ENCODE results near the gene SHOC2. TPM values are rescaled to one million over a fixed set of nuclear protein-coding genes. Genes with fewer than 3 reads are reported as not detected.

Gene SHOC2
- total and polyA plus RNA-seq, 2 of the 4 experiments (the other 2 are of a cell fraction): 13.4 to 47.5 TPM

GRCh38 chr10:110965216-110965615, 45.8 kb downstream of the SHOC2 start:
- CTCF ChIA-PET: interaction anchor here (1.2 kb wide), 1 partner anchor 219 kb away, joined by 3 read pairs; no protein-coding TSS in a partner anchor
- no peak overlapping the region for H3K9ac ChIP-seq (ENCODE audit: low read depth, low read length)
- no peak overlapping the region for H3K4me2 ChIP-seq (ENCODE audit: low read depth, low read length)
- no peaks in the 10 kb centered on the region for H3K4me1 ChIP-seq (ENCODE audit: control insufficient read depth, insufficient read depth, low read length)
- no peaks in the 10 kb centered on the region for H3K9me1 ChIP-seq (ENCODE audit: insufficient read depth, low read length)
- no peak overlapping the region for H2BK20ac ChIP-seq (ENCODE audit: low read depth, low read length)
- H2BK120ac ChIP-seq (ENCODE audit: low read depth, low read length): no peak overlapping the region
- DNase-seq (no peak), ATAC-seq (ENCODE audit: low read depth) (no peak)
- H3K36me3 ChIP-seq (ENCODE audit: control insufficient read depth, insufficient read depth, low read length): no peaks in the 10 kb centered on the region
- H3K18ac ChIP-seq (ENCODE audit: low read depth, low read length): no peak overlapping the region
- H3K23ac ChIP-seq (ENCODE audit: low read depth, low read length): no peak overlapping the region
- no peak overlapping the region for H2BK5ac ChIP-seq (ENCODE audit: low read depth, low read length, poor library complexity, severe bottlenecking)
- dilution Hi-C loops (cut with HindIII; ENCODE audit: low sequenced_read_pairs, unreplicated experiment) (no loop called here), in situ Hi-C loops (cut with MboI; ENCODE audit: low sequenced_read_pairs) (no loop called here), intact Hi-C loops (cut with micrococcal nuclease) (no loop called here)
- H4K5ac ChIP-seq (ENCODE audit: low read depth, low read length): no peak overlapping the region
- no peaks in the 10 kb centered on the region for H3K9me3 ChIP-seq (ENCODE audit: control insufficient read depth, insufficient read depth, low read length)
- no peak overlapping the region for H3K56ac ChIP-seq (ENCODE audit: extremely low read depth, insufficient read depth, low read length)
- H2AK5ac ChIP-seq (ENCODE audit: low read depth, low read length): no peak overlapping the region
- no peak overlapping the region for H3K27ac ChIP-seq (ENCODE audit: insufficient read depth, low read length)
- H4K20me1 ChIP-seq (ENCODE audit: insufficient read depth, low read length): peaks cover 14% of the 10 kb centered on the region; the same call in 1 of the 2 replicates
- H2BK15ac ChIP-seq (ENCODE audit: low read depth, low read length): no peak overlapping the region
- peaks cover 26 to 43% of the 10 kb centered on the region in 2 experiments for H3K79me1 ChIP-seq (ENCODE audit: low read depth in 1 of 2, low read length in 2 of 2)
- no peak overlapping the region for H2AFZ ChIP-seq (replicated peaks; ENCODE audit: low read length, poor library complexity)
- no peak overlapping the region for H3K14ac ChIP-seq (replicated peaks; ENCODE audit: low read depth, low read length)
- no peak overlapping the region for H4K8ac ChIP-seq (ENCODE audit: low read depth in 2 of 2, low read length in 2 of 2)
- H3K4me3 ChIP-seq (ENCODE audit: insufficient read depth, low read depth, low read length): no peak overlapping the region
- POLR2A ChIA-PET (ENCODE audit: unreplicated experiment): no interaction called here
- H2AK9ac ChIP-seq (replicated peaks; ENCODE audit: low read depth, low read length, poor library complexity): no peak overlapping the region
- no peak overlapping the region for H3K4ac ChIP-seq (ENCODE audit: low read depth, low read length)
- no peak overlapping the region for H4K91ac ChIP-seq (ENCODE audit: insufficient read depth, low read depth, low read length)
- H3K27me3 ChIP-seq (ENCODE audit: control insufficient read depth, insufficient read depth, low read length): no peaks in the 10 kb centered on the region
- no peak for TF ChIP-seq MXI1 (IDR thresholded peaks at IDR 0.05; ENCODE audit: borderline replicate concordance, low read depth, low read length)
- TF ChIP-seq RCOR1 (IDR thresholded peaks at IDR 0.05; ENCODE audit: insufficient replicate concordance, low read length): no peak
- no peak for TF ChIP-seq RFX5 (IDR thresholded peaks at IDR 0.05; ENCODE audit: low read depth, low read length)
- no peak for TF ChIP-seq SMC3 (IDR thresholded peaks at IDR 0.05; ENCODE audit: low read depth, low read length)
- TF ChIP-seq BHLHE40 (IDR thresholded peaks at IDR 0.05; ENCODE audit: low read depth, low read length): no peak
- TF ChIP-seq POLR2A (IDR thresholded peaks at IDR 0.05; ENCODE audit: low read depth, low read length): no peak
- TF ChIP-seq ELK1 (IDR thresholded peaks at IDR 0.05; ENCODE audit: borderline replicate concordance, low read depth, low read length): no peak
- TF ChIP-seq MAFK (IDR thresholded peaks at IDR 0.05; ENCODE audit: low read depth, low read length): no peak
- TF ChIP-seq CEBPB (IDR thresholded peaks at IDR 0.05; ENCODE audit: low read depth, low read length): no peak
- TF ChIP-seq CTCF (conservative IDR thresholded peaks at IDR 0.05; ENCODE audit: low read depth, low read length): no peak
- no peak for TF ChIP-seq NFE2L2 (IDR thresholded peaks at IDR 0.05; ENCODE audit: low read depth, low read length)
- TF ChIP-seq MAZ (IDR thresholded peaks at IDR 0.05; ENCODE audit: borderline replicate concordance, low read depth, low read length): no peak
- no peak for TF ChIP-seq USF2 (IDR thresholded peaks at IDR 0.05; ENCODE audit: low read depth, low read length)
- no peak for TF ChIP-seq CHD1 (IDR thresholded peaks at IDR 0.05; ENCODE audit: low read depth, low read length)
- no peak for TF ChIP-seq RAD21 (IDR thresholded peaks at IDR 0.05; ENCODE audit: low read length)
- TF ChIP-seq FOS (IDR thresholded peaks at IDR 0.05; ENCODE audit: low read depth, low read length): no peak
- no TSS peak for BruUV-seq (replicated peaks)

All from IMR-90 (cell line).